GM19239 (cell line): ENCODE data around the gene ERICH3.

Experiments used
- DNase-seq: peaks from one replicate; pipeline ENCODE4 v3.0.0; 2011; ENCODE audit warnings: low spot score; ENCODE audit not compliant: insufficient read length
- FAIRE-seq: peaks from 2 replicates; lab custom pipeline; 2011; peaks lifted over from hg19 to GRCh38; lab: Jason Lieb, UNC

Gene ERICH3, protein sequence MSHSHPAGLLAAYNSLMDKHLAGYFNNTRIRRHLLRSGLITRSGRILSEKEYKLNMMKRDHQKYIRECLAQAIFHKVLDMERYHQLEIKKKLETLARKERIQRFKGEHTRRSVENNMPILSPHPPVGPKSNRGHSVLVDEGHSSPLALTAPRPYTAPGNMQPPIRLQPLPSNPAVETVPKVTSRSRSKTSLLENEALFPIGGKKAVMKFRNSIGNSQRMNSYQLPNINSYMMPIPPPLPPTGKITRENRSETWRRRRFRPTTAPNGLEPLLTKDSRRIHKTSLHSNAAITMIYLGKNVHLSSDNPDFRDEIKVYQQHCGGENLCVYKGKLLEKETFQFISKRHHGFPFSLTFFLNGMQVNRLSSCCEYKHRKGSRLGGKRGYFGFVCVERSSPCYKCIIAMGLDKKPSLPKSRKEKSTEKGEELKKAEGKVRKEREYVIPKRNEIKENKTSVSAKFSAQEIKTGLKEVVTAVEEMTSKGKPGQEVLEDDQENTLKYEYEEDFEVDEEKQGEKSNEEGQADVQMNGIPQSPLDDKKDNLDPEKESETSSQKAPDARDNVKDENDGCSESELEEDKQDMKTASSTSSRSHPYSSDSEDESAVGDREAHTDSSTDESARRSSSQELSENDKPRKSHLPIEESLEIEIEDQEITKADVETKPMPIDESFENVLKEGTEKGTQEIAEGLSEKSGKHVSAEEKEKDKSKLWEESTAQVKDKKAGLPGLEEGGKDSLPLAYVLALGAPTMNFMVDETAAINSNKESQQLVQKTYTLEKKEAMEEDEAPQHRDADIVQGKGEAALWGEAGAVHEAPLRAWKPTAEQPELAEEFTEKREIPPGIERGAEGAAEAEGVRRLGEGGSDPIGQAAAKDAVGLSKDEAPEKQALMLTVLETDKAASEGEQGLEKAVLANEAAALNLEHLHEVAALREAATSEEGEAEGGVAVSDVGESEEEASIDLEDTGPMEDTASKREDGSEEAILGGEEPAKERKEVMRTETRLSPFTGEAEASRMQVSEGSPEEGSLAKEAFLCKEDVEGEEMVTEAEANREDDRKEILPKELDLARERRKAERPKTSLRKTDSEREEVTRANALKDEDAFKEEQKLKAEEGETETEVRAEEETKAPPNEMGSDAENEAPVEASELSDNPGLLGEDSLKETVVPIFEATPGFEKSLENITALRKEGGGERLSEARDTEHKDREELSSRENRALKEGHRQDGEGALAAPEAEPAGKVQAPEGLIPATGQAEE (N-terminal part only)

DNA sequence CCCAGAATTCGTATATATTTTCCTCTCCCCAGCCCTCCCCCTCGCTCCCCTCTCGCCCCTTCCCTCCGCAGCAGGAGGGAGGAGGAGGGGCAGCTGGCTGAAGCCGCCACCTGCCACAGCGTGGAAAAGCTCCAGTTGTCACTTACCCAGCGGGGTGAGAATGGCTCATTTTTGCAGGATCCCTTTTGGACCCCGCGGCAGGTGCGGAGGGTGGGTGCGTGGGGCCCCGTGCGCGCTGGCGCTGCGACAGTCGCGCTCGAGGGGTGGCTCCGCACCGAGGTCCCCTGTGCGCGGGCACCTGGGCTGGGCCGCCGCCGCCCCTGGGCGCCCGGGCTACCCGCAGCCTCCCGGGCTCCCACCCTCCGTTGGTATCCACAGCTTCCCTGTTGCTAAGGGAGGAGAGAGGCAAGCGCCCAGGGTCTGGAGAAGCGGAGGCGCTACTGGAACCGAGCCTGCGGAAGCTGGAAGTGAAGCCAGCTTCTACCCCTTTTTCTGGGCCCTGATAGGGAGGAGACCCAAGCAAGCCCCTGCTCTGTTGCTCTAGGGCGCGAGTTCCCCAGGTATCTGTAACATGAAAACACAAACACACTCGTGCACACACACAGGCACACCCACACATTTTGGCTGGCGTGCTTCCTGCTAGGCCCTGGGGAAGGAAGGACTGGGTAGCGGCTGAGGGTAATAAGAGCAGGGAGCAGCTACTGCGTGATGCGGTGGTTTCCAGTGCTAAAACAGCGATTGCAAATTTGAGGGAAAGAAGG lies at the start of gene ERICH3:
ERICH3 (minus strand) TSS at position 442 of the 761 bp plus-strand sequence; CDS start at position 169, 273 bp downstream.
- no peak for DNase-seq

DNA sequence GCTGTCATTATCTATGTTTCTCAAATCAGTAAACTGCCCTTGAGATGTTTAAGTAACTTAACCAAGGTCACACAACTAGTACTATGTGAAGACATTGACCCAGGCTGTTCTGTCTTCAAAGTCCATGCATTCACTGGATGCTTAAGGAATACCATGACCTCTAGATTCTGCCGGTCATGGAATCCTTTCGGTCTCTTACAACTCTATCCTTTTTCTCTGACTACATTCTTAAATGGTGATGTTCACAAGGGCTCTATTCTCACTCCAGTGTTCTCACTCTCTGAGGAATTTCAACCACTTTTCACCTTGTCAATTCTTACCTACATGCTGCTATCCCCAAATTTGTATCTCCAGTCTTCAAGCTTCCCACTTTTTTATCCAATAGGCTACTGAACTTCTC lies 44.0 kb upstream of the ERICH3 start:
- DNase-seq (no peak), FAIRE-seq (no peak)

More for the DNA sequence above, at the start of gene ERICH3:
- no peak for FAIRE-seq

DNA sequence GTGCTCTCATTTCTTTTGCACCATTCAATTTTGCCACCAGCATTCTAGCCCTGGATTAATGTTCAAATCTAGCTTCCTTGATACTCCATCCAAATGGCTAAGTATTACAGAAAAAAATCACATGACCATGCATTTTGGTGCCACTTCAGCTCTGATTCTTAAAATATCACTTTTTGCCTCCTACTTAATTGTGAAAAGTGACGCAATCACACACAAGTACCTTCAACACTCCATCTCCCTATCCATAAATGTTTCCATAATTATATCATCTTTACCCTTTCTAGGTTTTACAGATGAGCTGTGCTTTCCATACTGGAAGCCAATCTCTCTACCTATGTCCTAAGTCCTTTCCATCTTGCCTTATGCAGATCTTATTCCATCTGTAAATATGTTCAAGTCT lies 43.2 kb upstream of the ERICH3 start:
- no peak for FAIRE-seq
- DNase-seq: no peak

- no peak for DNase-seq
- peak; percentile 58 for FAIRE-seq
Measured at GRCh38 chr1:74715806-74716205, 42.2 kb upstream of the ERICH3 start.

GRCh38 chr1:74715236-74715502 lies 41.6 kb upstream of the ERICH3 start:
- no peak for DNase-seq
- FAIRE-seq: no peak

DNA sequence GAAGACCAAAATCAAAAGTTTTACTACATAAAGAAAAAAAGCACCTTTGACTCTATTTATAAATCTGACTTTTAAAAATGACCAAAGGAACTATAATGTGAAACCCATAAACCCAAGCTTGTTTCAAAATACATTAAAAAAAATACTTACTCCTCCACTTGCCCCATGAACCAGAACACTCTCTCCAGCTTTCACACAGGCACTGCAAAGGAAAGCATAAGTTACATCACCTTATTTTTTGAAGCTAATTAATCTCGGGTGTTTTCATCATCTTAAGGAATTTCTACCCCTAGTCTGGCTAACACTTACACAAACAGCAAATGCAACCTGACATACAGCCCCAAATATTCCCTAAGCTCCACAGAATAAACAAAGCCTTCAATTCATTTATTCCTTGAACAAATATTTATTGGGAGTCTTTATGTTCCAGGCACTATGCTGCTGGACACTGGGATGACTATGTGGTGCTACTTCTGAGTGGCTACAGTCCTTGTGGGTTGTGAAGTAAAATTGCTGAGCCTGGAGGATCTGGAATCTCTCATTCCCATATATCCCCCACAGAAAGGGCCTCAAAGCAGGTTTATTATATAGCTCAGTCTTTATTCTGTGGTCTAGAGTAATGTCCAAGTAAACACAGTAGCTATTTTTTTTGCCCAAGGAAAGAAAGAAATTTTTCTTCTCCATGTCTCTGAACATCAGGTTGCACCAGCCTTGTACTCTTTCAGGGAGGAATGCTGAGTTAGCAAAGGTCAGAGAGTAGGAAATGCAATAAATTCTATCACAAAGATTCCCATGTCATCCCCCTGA lies 41.0 kb upstream of the ERICH3 start:
- peak; percentile 83 for FAIRE-seq
- no peak for DNase-seq

DNA sequence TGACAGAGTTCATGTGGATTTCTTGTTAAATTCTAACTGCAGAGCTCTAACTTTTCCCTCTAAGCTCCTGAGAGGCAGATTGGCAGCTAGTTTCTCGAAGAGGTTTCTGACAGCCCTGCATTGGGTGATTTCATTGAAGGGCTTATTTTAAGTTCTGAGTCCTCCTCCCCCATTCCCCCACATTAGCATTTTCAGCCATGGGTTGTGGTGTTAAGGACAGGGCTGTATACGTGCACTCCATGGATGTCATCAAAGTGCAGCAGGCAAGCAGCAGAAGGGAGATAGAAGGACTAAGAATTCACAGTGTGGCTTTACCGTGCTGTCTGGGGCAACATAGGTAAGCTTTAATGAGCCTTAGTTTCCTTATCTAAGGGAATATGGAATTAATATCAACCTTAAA lies 40.3 kb upstream of the ERICH3 start:
- FAIRE-seq: peak; percentile 57
- no peak for DNase-seq

DNA sequence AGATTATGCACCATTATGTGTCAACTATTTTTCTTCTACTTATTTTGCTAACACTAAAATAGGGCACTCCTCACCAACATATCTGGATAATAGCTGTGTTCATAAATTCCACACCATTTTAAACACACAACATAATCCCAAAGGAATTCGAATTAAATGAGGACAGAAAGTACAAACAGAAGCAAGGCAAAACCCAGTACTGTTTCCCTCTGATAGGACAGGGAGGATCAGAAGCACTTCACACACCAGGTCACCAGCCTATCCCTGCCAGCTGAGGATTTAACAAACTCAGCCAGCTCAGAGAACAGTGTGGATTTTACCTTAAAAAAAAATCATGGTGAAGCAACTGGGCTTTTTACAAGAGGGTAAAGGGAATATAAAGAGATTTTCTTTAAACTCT lies 39.3 kb upstream of the ERICH3 start:
- FAIRE-seq: no peak
- no peak for DNase-seq

GRCh38 chr1:74703386-74704182 lies 30.0 kb upstream of the ERICH3 start:
- DNase-seq: no peak
- FAIRE-seq: peak; percentile 11

GRCh38 chr1:74699331-74699730 lies 25.7 kb upstream of the ERICH3 start:
- DNase-seq: no peak
- no peak for FAIRE-seq

DNA sequence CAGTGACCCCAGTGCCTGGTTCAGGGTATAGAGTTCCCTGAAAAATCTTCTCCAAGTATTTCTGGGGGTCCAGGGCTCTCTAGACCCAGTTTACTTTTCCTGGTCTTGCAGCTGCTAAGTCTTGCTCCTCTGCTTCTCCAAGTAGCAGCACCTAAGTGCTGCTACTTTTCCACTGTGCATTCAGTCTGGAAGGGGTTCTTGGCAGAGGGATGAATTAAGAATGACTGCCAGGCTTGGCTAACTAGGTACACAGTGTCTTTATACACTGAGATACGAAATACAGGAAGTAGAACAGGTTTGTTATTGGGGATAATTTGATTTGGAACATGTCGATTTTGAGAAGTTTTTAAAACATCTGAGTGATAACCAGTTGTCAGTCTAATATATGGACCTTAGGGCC lies 24.2 kb upstream of the ERICH3 start:
- DNase-seq (no peak), FAIRE-seq (no peak)

- no peak for FAIRE-seq
Measured at GRCh38 chr1:74693473-74693872, 19.9 kb upstream of the ERICH3 start.

DNA sequence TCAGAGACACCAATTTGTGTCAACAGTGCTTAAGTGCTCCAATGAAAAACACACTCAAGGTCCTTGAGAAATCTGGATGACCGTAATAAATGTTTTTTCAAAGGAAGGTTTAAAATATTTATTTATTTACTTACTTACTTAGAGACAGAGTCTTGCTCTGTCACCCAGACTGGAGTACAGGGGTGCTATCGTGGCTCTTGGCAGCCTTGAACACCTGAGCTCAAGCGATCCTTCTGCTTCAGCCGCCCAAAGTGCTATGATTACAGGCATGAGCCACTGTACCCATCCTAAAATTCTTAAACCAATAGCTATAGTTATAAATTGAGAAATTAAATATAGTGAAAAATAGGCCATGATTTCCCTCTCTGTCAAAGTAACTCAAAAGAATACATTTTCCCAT lies 17.3 kb upstream of the ERICH3 start:
- FAIRE-seq (no peak), DNase-seq (no peak)

More at GRCh38 chr1:74693473-74693872, 19.9 kb upstream of the ERICH3 start:
- DNase-seq: no peak

DNA sequence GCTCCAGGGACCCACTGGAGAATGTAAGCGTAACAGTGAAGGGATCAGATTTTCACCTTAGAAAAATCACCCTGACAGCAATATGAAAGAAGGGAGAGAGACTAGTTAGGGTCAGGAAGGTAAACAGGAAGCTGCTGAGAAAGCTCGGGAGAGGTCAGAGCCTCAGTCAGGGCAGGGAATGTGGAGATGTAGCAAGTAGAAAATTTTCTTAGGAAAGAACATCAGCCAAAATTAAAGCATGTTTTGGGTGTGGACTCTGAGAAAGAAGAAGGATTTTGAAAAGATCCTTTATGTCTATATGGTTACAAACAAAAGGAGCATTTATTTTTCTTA lies 16.7 kb upstream of the ERICH3 start:
- DNase-seq (no peak), FAIRE-seq (no peak)

GRCh38 chr1:74689621-74690363 lies 16.2 kb upstream of the ERICH3 start:
- FAIRE-seq (peak; percentile 89), DNase-seq (no peak)

DNA sequence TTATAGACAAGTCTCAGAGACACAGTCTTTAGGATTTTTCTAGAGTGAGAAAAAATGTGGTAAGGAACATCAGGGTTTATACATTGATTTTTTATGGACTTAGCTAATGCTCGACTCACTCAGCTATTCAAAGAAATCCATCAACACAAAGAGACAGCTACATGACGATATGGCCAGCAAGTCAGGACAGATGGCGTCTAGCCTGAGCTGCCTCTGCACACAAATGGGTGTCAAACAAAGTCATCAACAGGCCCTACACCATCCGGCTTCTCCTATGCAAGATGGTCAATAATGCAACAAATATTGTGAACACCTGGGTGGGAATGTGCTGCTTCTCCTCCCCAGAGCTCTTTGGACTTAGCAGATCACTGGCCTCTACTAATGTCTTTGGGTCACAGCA lies 13.3 kb upstream of the ERICH3 start:
- DNase-seq (no peak), FAIRE-seq (no peak)

DNA sequence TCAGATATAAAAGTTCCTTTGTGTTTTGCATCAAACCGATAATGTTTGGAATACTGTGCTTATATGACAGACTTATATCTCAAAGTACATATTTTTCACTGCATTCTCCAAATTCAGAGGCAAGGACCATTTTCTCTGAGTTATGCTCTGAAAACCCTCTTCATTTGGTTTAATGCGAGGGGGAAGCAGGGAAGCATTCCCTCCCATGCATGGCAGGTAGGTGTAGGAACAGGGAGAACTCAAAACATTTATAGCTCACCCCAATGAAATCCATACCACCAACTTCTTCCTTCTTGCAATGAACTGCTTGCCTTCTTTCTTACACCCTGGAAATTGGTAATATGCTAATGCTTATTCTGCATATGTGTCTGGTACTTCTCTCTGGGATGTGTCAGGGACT lies 10.7 kb upstream of the ERICH3 start:
- no peak for FAIRE-seq
- DNase-seq: no peak

DNA sequence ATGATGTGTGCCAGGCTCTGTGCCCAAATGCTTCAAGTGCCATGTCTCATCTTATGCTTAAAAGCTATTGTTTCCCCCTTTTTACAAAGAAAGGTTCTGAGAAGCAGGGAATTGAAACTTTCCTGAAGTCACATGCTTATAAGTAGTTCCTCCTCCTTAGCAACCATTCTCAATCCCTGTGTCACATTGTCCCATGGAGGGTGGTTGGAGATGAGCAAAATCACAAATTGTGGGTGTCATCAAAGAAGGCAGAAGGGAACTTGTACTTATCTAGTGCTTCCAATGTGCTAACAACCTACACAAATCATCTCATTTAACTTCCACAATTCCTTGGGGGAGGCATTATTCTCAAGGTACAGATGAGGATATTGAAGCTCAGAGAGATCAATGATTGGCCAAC lies 10.1 kb upstream of the ERICH3 start:
- DNase-seq: no peak
- no peak for FAIRE-seq
